BJ (cell line): ENCODE measurements around the gene ALKBH8. TPM values are rescaled to one million over a fixed set of nuclear protein-coding genes. Genes with fewer than 3 reads are reported as not detected.
"Not testable (repeated sequence)": the region's sequence is repeated elsewhere in the genome, so short reads cannot be mapped to it uniquely, and the experiment has no call there.

Source experiments
- CTCF ChIA-PET: fragments of 350-600 bp; formaldehyde crosslinking; extraction: SDS; loops from one replicate; lab custom pipeline; 2021; ENCODE audit warnings: antibody characterized with exemption, inconsistent platforms; lab: Yijun Ruan, JAX
- POLR2A ChIA-PET: fragments of 300-600 bp; sonication (Branson Sonifier 250); formaldehyde crosslinking; extraction: SDS; loops from one replicate; lab custom pipeline; 2021; ENCODE audit warnings: antibody characterized with exemption; lab: Charles Lee
- DNase-seq: peaks from one replicate; pipeline ENCODE4 v3.0.0-alpha.2; 2011; ENCODE audit warnings: low read depth
- H3K27me3 ChIP-seq: 2 replicates; pipeline ENCODE4 v1.6.0; 2011; ENCODE audit warnings: low read length; ENCODE audit not compliant: control insufficient read depth, insufficient read depth
- H3K36me3 ChIP-seq: 2 replicates; pipeline ENCODE4 v1.5.1; 2011; ENCODE audit warnings: low read length; ENCODE audit not compliant: control insufficient read depth, insufficient read depth
- H3K4me3 ChIP-seq: 2 replicates; pipeline ENCODE4 v1.5.1; 2011; ENCODE audit warnings: low read depth, mild to moderate bottlenecking, control low read depth, low read length
- CTCF ChIP-seq: IDR thresholded peaks from 2 replicates; pipeline ENCODE4 v1.5.1; 2011; ENCODE audit warnings: low read depth, mild to moderate bottlenecking, control low read depth, inconsistent platforms, low read length, moderate library complexity; ENCODE audit not compliant: insufficient read depth
- polyA plus RNA-seq: library from polyadenylated mRNA; depleted of rRNA; stranded (reverse); fragments of >200 nt; gene quantifications from 2 replicates; pipeline ENCODE4 v1.2.3, GENCODE V29; 2011

The ALKBH8 gene
- polyA plus RNA-seq, 1 experiment = 2.9 TPM

DNA sequence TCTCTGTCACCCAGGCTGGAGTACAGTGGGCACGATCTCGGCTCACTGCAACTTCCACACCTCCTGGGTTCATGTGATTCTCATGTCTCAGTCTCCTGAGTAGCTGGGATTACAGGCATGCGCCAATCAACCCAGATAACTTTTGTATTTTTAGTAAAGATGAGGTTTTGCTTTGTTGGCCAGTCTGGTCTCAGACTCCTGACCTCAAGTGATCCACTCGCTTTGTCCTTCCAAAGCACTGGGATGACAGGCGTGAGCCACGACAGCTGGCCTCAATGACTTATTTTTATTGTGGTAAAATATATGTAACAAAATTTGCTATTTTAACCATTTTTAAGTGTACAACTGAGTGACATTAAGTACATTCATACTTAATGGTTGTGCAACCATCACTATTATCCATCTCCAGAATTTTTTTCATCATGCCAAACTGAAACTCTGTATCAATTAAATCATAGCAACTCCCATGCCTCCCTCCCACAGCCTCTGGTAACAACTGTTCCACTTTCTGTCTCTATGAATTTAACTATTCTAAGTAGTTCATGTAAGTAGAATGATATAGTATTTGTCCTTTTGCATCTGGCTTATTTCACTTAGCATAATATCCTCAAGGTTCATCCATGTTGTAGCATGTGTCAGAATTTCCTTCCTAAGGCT lies 57.2 kb downstream of the ALKBH8 start:
- no peaks in the 10 kb centered on the region for H3K27me3 ChIP-seq
- CTCF ChIA-PET = no interaction called here
- TF ChIP-seq CTCF = no peak
- H3K36me3 ChIP-seq = no peaks in the 10 kb centered on the region; the same call in 1 of the 2 replicates
- POLR2A ChIA-PET = no interaction called here
- DNase-seq = no peak
- H3K4me3 ChIP-seq = no peak overlapping the region

DNA sequence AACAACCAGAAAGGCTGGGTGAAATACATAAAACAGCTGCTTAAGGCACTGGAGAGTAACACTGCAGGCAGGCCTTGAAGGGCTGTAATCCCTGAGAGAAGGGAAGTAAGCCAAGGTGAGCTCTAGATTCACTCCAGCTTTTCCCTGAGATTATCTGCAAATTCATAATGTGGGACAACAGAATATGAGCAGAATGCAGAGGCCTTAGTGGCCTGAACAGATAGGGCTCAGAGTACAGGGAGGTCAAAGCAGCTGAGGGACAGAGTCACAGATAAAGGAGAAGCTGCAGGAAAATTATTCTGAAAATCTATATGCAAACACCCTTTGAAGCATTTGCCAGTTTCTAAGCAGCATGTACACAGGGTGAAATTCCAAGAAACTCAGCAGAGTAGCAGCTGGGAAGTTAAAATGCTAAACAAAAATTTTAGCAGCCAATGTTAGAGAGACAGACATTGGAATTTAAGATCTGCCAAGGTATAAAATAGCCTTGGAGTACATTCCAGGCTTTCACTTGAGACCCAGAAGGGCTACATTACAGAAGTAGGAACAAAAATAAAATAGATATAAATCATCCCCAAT lies 59.8 kb downstream of the ALKBH8 start:
- POLR2A ChIA-PET = no interaction called here
- H3K27me3 ChIP-seq = no peaks in the 10 kb centered on the region
- no peak for DNase-seq
- CTCF ChIA-PET = interaction anchor here (0.7 kb wide), 1 partner anchor 102 kb away, joined by 3 read pairs; no protein-coding TSS in a partner anchor
- H3K4me3 ChIP-seq = no peak overlapping the region
- TF ChIP-seq CTCF = no peak
- no peaks in the 10 kb centered on the region; the same call in 1 of the 2 replicates for H3K36me3 ChIP-seq

DNA sequence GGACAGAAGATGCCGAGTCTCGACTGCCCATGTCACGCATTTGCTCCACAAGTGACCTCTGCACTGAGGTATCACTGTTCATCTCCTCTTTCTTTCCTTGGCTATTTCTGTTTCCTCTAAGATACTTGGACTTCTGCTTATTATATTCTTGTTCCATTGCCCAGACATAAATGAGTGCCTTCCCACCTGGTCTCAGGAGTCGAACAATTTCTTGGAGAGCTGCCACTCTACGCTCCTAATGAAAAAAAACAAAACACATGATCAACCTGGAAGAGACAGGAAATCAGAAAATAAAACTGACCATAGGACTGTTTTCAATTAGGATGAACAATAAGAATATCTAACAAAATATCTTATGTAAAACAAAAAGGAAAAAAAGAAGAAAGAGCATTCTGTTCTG lies 60.6 kb downstream of the ALKBH8 start:
- no peak for TF ChIP-seq CTCF
- DNase-seq = no peak
- ChIA-PET CTCF (no interaction called here), POLR2A (no interaction called here)
- Histone ChIP-seq H3K36me3 (no peaks in the 10 kb centered on the region), H3K4me3 (no peak overlapping the region), H3K27me3 (no peaks in the 10 kb centered on the region)

DNA sequence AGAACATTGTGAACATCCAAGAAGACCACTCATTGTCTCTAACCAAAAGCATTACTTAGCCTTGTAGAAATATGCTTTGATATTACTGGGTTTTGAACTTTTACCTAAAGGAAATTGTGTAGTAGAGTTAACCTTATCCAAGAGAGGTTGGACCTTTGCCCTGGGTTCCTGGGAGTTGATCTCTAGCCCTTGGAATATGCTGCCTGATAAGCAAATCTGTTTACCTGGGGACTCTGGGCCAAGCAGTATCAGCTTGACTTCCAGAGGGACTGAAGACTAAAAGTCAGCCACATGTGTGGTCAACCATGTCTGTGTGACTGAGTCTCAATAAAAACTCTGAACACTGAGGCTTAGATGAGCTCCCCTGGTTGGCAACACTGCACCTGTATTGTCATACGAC lies 63.8 kb downstream of the ALKBH8 start:
- CTCF ChIA-PET = interaction anchor here (1.6 kb wide), 1 partner anchor 9 kb away, joined by 4 read pairs; no protein-coding TSS in a partner anchor
- TF ChIP-seq CTCF = no peak
- POLR2A ChIA-PET = no interaction called here
- Histone ChIP-seq H3K4me3 (no peak overlapping the region), H3K27me3 (no peaks in the 10 kb centered on the region), H3K36me3 (no peaks in the 10 kb centered on the region)
- DNase-seq = no peak

DNA sequence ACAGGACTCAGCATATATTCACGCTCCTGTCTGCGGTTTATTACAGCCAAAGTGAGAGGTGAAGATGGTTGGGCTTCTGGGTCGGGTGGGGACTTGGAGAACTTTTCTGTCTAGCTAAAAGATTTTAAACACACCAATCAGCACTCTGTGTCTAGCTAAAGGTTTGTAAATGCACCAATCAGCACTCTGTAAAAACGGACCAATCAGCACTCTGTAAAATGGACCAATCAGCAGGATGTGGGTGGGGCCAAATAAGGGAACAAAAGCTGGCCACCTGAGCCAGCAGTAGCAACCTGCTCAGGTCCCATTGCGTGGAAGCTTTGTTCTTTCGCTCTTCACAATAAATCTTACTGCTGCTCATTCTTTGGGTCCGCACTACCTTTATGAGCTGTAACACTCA lies 68.2 kb downstream of the ALKBH8 start:
- CTCF ChIA-PET, H3K27me3 ChIP-seq, H3K4me3 ChIP-seq, DNase-seq, POLR2A ChIA-PET, H3K36me3 ChIP-seq: not testable (repeated sequence)

DNA sequence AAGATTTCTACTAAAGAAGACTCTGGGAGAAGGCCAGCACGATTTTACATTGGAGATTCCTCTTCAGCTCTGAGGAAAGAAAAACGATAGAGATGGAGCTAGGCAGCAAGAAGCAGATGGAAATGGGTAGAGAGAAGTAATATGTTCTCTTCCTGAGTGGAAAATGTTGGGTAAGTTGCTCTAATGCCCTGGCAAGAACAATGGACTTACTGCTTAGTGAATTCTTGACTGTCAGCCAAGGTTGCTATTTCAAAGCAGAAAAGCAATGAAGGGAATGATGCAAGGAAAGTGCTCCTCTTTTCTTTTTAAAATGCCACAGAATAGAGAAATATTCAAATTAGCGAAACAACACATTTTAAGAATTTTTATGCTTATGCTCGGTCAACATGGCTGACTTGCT lies 69.5 kb downstream of the ALKBH8 start:
- CTCF ChIA-PET = no interaction called here
- no peaks in the 10 kb centered on the region for H3K27me3 ChIP-seq
- H3K4me3 ChIP-seq = no peak overlapping the region
- POLR2A ChIA-PET = no interaction called here
- H3K36me3 ChIP-seq = no peaks in the 10 kb centered on the region
- TF ChIP-seq CTCF = no peak
- DNase-seq = peak; percentile 17
